Keratinocyte (primary cell): ENCODE data around the gene EVPLL. TPM values are rescaled to one million over a fixed set of nuclear protein-coding genes. Genes with fewer than 3 reads are reported as not detected.
"Not testable (repeated sequence)": the region's sequence is repeated elsewhere in the genome, so short reads cannot be mapped to it uniquely, and the experiment has no call there.

Experiments
- DNase-seq: peaks from one replicate; pipeline ENCODE4 v3.0.0-alpha.2; 2011; ENCODE audit warnings: low read depth, missing footprints, low spot score
- FAIRE-seq: peaks from 2 replicates; lab custom pipeline; 2011; peaks lifted over from hg19 to GRCh38; lab: Jason Lieb, UNC
- H2AFZ ChIP-seq: 2 replicates; pipeline ENCODE4 v1.6.0; 2012; ENCODE audit warnings: low read length, control low read depth, inconsistent platforms; ENCODE audit not compliant: control insufficient read depth
- H3K27ac ChIP-seq: 2 replicates; pipeline ENCODE4 v1.5.1; 2011; ENCODE audit warnings: low read length; ENCODE audit not compliant: control insufficient read depth, insufficient read depth
- H3K27me3 ChIP-seq: 3 replicates; pipeline ENCODE4 v1.6.0; 2011; ENCODE audit warnings: low read length; ENCODE audit not compliant: control insufficient read depth, insufficient read depth; ENCODE audit errors: extremely low read depth
- H3K36me3 ChIP-seq, 2 experiments: 2 replicates in 1 of 2; 3 replicates in 1 of 2; pipeline ENCODE4 v1.5.1; 2011; ENCODE audit warnings: low read length in 2 of 2, mild to moderate bottlenecking in 1 of 2; ENCODE audit not compliant: control insufficient read depth in 2 of 2, insufficient read depth in 2 of 2; ENCODE audit errors: extremely low read depth in 1 of 2
- H3K4me1 ChIP-seq: 3 replicates; pipeline ENCODE4 v1.5.1; 2011; ENCODE audit warnings: low read length; ENCODE audit not compliant: control insufficient read depth, insufficient read depth; ENCODE audit errors: extremely low read depth
- H3K4me2 ChIP-seq: 3 replicates; pipeline ENCODE4 v1.6.0; 2011; ENCODE audit warnings: low read depth, low read length; ENCODE audit not compliant: control insufficient read depth, insufficient read depth; ENCODE audit errors: extremely low read depth
- H3K4me3 ChIP-seq, 3 experiments: fragments of 200-600 bp in 1 of 3; sonication (generic) in 1 of 3; 2 replicates in 2 of 3; 3 replicates in 1 of 3; pipeline ENCODE4 v1.5.1; 2011 to 2016; ENCODE audit warnings: low read length in 3 of 3, mild to moderate bottlenecking in 3 of 3, control low read depth in 2 of 3, inconsistent platforms in 1 of 3, low read depth in 1 of 3, mixed read lengths in 1 of 3, mixed run types in 1 of 3, moderate library complexity in 1 of 3; ENCODE audit not compliant: control insufficient read depth in 2 of 3, insufficient read depth in 2 of 3; ENCODE audit errors: extremely low read depth in 1 of 3
- H3K79me2 ChIP-seq: 2 replicates; pipeline ENCODE4 v1.6.0; 2012; ENCODE audit warnings: low read length; ENCODE audit not compliant: control insufficient read depth, insufficient read depth
- H3K9ac ChIP-seq: 3 replicates; pipeline ENCODE4 v1.6.0; 2011; ENCODE audit warnings: low read length; ENCODE audit not compliant: control insufficient read depth, insufficient read depth; ENCODE audit errors: extremely low read depth
- H3K9me1 ChIP-seq: 3 replicates; pipeline ENCODE4 v1.6.0; 2011; ENCODE audit warnings: low read length; ENCODE audit not compliant: control insufficient read depth, insufficient read depth; ENCODE audit errors: extremely low read depth
- H3K9me3 ChIP-seq: 2 replicates; pipeline ENCODE4 v1.5.1; 2012; ENCODE audit warnings: low read depth, low read length; ENCODE audit not compliant: control insufficient read depth
- H4K20me1 ChIP-seq: 3 replicates; pipeline ENCODE4 v1.6.0; 2011; ENCODE audit warnings: low read length; ENCODE audit not compliant: control insufficient read depth, insufficient read depth; ENCODE audit errors: extremely low read depth
- dilution Hi-C: fragments of 300-500 bp; cut with MboI; formaldehyde crosslinking; loops from one replicate; pipeline ENCODE4 v1.7.0; 2020; ENCODE audit warnings: low sequenced_read_pairs; ENCODE audit not compliant: extremely low pct_ligation_motif_present
- polyA plus RNA-seq, 5 experiments: library from polyadenylated mRNA; depleted of rRNA in 3 of 5; stranded (reverse) in 3 of 5; stranded (forward) in 1 of 5; unstranded in 1 of 5; fragments of >200 nt; gene quantifications; 1 replicate in 1 of 5; 2 replicates in 3 of 5; 3 replicates in 1 of 5; pipeline versions ENCODE4 v1.2.1 to v1.2.3, GENCODE V29; 2011 to 2012; ENCODE audit warnings: missing spikeins in 2 of 5, low read depth in 1 of 5, low replicate concordance in 1 of 5

EVPLL gene
- polyA plus RNA-seq, 1 donor (not counting 4 experiments of a cell fraction or from before 2014, with no cell fraction given): 0.31 TPM

DNA sequence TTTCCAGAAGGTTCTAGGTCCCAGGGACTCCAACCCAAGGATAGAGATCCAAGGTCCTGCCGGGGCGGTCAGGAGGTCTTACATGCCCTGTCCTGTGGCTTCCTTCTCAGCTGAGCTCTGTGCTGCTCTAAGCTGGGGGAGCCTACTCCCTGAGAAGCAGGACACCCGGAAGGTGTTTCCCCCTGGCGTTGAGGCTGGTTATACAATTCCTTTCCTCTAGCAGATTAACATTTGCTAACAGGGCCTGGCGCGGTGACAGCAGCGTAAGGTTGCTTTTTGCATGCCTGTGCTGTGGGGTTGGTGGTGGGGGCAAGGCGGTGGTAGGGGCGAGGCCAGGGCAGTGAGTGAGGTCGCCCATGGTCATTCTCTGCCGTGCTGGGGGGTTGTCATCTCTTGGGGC lies 43.9 kb downstream of the EVPLL start:
- H3K4me3 ChIP-seq, H3K79me2 ChIP-seq, H3K9me3 ChIP-seq, H2AFZ ChIP-seq, H4K20me1 ChIP-seq, FAIRE-seq, H3K36me3 ChIP-seq, H3K4me2 ChIP-seq, H3K27ac ChIP-seq, dilution Hi-C loops, H3K27me3 ChIP-seq, DNase-seq, H3K9me1 ChIP-seq, H3K4me1 ChIP-seq, H3K9ac ChIP-seq: not testable (repeated sequence)

DNA sequence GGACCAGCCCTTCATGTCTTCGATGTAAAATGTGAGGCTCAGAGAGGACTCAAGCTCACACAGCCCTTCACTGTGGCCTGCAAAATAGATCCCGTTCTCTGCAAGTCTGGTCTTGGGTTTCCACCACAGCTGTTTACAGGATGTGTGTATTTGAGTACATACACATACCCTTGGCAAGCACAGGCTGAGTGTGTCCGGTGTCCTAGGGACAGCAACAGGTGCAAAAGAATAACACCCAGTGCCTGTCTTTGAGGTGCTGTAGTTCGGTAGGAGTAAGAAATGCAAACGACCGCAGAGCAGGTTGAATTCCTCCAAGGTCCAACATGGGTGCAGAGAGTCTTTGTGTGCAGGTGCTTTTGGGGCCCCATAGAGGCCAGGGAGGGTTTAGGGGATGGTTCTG lies 44.9 kb downstream of the EVPLL start:
- H3K79me2 ChIP-seq, dilution Hi-C loops, H3K9me3 ChIP-seq, H3K9me1 ChIP-seq, H3K36me3 ChIP-seq, H3K4me1 ChIP-seq, FAIRE-seq, H3K27me3 ChIP-seq, H3K4me2 ChIP-seq, H3K4me3 ChIP-seq, DNase-seq, H3K9ac ChIP-seq, H4K20me1 ChIP-seq, H2AFZ ChIP-seq, H3K27ac ChIP-seq: not testable (repeated sequence)

DNA sequence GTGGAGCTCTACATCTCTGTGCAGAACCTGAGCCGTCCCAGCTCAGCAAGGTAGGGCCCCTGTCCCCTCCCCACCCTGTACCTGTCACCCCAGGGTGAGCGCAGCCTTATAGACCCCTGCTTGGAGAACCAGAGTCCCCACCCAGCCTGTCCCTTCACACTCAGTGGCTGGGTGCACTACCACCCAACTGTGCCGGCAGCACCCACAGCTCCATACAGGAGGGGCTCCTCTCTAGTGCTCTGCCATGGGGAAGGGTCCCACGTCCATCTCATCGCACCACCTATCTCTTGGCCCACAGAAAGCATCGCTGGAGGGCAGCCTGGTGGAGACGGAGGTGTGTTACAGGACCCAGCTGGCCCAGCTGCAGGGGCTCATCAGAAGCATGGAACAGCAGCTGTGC lies 45.4 kb downstream of the EVPLL start:
- H2AFZ ChIP-seq, H3K36me3 ChIP-seq, H3K27ac ChIP-seq, H3K27me3 ChIP-seq, H3K9ac ChIP-seq, H4K20me1 ChIP-seq, H3K4me1 ChIP-seq, FAIRE-seq, H3K4me3 ChIP-seq, dilution Hi-C loops, H3K4me2 ChIP-seq, H3K9me3 ChIP-seq, H3K9me1 ChIP-seq, H3K79me2 ChIP-seq, DNase-seq: not testable (repeated sequence)

DNA sequence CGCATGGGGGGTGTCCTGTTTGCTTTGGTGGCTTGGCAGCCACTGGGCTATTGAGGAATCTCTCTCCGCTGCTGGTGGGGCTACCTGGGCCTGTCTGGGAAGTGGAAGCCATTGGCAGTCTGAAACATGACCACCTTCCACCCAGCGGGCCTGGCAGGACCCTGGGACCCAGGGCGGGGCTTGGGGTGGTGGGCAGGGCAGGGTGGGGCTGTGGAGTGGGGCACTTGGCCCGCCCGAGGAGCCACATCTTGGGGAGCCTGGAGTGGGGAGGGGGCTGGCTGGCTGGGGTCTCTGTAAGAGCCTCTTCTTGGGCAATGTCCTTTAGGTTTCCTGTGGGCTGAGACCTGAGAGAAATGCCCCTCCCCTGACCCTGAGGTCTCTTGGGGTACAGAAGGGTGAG lies 48.0 kb downstream of the EVPLL start:
- H3K9ac ChIP-seq, H3K4me2 ChIP-seq, H3K4me3 ChIP-seq, H3K27ac ChIP-seq, H4K20me1 ChIP-seq, FAIRE-seq, H3K9me3 ChIP-seq, H3K9me1 ChIP-seq, dilution Hi-C loops, H3K27me3 ChIP-seq, H3K4me1 ChIP-seq, H2AFZ ChIP-seq, H3K36me3 ChIP-seq, H3K79me2 ChIP-seq, DNase-seq: not testable (repeated sequence)

DNA sequence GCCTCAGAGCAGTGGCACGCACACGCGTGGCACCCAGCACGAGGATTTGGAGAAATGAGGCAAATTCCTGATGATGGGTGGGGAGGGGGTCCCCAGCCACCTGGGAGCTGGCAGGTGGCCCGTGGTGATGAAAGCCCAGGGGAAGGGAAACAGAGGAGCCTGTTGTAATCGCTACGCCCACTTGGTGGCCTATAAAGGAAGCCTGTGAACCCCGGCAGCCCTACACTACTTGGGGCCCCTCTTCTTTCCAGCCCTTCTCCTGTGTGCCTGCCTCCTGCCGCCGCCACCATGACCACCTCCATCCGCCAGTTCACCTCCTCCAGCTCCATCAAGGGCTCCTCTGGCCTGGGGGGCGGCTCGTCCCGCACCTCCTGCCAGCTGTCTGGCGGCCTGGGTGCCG lies 49.1 kb downstream of the EVPLL start:
- H3K9me1 ChIP-seq, H3K27ac ChIP-seq, H3K9ac ChIP-seq, H3K79me2 ChIP-seq, dilution Hi-C loops, H3K4me2 ChIP-seq, H3K4me3 ChIP-seq, H3K9me3 ChIP-seq, H4K20me1 ChIP-seq, FAIRE-seq, H3K4me1 ChIP-seq, H2AFZ ChIP-seq, DNase-seq, H3K27me3 ChIP-seq, H3K36me3 ChIP-seq: not testable (repeated sequence)
